ENCODE data around the gene KARS1.

KARS1 gene

GRCh38 chr16:75579281-75579834 is 68.1 kb downstream of the KARS1 start:
- no peak for DNase-seq (ENCODE audit: low spot score)

GRCh38 chr16:75578725-75579124 is 68.7 kb downstream of the KARS1 start:
- no peak for DNase-seq (ENCODE audit: low spot score)

- no peak for DNase-seq (ENCODE audit: low spot score)
These were observed 69.3 kb downstream of the KARS1 start for GRCh38 chr16:75578212-75578611.
